CD4-positive, alpha-beta T cell treated with Interleukin-15 for 4 hours (primary cell): ENCODE measurements around the gene MEPE.

Experiments used
- DNase-seq: peaks from one replicate; pipeline ENCODE4 v3.0.0-alpha.2; 2020; ENCODE audit warnings: low spot score

MEPE gene, protein sequence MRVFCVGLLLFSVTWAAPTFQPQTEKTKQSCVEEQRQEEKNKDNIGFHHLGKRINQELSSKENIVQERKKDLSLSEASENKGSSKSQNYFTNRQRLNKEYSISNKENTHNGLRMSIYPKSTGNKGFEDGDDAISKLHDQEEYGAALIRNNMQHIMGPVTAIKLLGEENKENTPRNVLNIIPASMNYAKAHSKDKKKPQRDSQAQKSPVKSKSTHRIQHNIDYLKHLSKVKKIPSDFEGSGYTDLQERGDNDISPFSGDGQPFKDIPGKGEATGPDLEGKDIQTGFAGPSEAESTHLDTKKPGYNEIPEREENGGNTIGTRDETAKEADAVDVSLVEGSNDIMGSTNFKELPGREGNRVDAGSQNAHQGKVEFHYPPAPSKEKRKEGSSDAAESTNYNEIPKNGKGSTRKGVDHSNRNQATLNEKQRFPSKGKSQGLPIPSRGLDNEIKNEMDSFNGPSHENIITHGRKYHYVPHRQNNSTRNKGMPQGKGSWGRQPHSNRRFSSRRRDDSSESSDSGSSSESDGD

DNA sequence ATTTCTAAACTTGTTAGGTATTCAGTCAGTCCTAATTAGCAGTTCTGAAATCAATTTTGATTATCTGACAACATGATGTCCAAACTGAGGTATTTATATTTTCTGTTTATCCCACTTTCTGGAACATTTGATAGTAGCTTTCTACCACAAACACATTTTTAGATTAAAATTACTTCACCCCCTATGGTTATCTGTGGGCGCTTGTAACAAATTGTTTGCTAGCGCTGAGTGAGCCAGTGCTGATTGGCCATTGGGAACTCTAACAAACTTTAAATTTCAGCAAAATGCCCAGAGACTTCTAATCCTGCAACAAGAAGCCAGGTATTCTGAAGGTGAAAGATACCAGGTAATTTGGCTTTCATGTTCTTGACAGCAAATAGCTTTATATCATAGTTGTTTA is at the start of gene MEPE:
Gene MEPE (plus strand): TSS at position 301 of the 400 bp plus-strand sequence. CDS start 1,746 bp downstream, outside the sequence.
- DNase-seq = no peak

DNA sequence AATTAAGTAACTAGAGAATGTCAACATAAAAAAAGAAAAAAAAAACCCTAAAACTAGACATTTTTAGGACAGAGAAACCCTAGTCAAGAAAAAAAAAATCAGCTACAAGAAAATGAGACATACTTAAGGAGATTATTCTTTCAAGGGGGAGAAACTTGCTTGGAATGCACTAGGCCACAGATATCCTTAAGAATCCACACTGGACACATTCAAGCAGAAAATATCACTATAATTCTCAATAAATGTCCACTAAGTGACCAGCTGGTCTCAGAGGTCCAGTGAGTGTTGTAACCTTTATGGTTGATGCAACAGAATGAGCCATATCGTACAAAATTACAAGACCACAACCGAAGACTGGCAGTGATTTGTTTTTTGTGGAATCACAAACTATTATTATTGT is 49.0 kb upstream of the MEPE start:
- no peak for DNase-seq

DNA sequence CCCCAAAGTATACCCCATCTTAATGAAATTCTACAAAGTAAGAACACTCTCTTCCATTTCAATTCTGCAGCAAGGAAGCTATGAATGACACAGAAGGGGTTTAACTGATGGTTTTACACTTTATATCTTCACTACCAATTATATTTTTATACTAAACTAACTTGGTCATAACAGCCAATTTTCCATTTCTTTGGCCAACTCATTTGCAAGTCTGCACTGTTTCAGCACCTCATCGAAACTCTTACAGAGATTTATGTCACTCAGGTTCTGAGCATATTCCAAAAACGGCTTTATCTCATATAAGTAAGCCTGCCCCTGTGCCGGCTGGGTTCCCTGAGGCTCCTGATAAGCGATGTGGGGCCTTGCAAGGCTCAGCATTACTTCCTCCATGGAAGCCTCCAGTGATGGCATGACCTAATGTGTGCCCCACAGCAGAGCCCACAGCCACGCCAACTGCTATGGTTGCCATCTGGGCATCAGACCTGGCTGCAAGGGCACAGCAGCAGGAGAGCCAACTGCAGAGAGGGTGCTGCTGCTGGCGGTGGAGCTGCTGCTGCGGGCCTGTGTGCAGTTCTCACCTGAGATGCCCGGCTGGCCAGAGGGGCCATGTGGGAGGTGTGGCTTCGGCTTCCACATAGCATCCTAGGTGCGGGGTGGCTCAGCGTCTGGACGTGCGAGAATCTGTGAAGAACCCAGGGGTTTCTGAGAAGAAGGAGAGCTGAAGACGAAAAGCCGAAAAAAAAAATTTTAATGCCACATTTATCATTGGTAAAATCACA is 46.8 kb upstream of the MEPE start:
- DNase-seq = no peak

DNA sequence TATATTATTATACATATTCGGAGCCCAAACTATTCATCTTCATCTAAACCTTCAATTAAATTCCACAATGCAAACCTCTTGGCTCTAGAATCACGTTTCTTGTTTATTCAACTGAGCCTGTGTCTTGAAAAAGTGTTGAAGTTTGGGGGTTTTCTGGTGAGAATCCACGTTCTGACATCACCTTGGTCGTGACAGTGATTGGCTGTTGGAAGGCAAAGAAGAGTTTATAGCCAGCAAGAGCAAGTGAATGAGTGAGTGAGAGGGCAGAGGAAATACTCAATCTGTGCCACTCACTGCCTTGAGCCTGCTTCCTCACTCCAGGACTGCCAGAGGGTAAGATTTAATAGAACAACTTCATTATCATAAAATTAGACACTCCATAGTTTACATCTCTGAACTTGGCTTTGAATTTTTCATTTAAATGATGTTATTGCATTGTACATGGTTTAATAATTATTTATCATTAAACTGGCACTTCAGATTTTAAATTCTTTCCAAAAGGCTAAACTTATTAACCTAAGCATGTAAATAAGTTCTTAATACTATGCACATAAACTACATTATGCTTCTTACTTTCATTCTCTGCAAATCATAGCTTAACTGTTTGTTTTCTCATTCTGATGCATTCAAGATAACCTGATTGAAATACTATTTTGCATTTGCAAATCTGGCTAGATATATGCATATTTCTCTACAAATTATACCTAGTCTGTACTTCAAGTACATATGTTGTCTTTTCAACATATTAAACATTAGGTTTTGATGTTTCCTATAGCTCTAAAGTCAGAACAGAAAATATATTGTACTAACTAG is 33.3 kb upstream of the MEPE start, which contains the start of gene IBSP:
Gene IBSP (plus strand): TSS at position 254 of the 813 bp plus-strand sequence. CDS start 2,808 bp downstream, outside the sequence.
- DNase-seq = no peak

GRCh38 chr4:87802858-87803257 is 29.9 kb upstream of the MEPE start:
- DNase-seq = no peak

DNA sequence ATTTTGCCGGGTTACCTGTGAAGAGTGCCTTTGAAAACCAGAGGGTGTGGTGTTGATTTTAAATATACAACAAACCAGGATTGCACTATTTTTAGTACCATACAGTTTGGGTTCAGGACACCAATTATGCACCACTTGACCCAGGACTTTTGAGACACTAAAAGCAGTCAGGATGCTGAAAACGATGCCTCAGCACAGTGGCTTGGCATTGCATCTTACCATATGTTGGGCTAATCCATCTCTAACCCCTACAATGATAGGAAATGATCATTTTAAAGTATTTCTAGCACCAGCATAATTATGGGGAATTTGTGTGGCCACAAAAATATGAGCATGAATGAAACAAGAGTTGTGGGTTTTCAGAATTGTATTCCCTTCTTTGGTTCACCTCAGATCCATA is 29.3 kb upstream of the MEPE start:
- DNase-seq = no peak

- no peak for DNase-seq
Observed at GRCh38 chr4:87804871-87805270, 27.9 kb upstream of the MEPE start.

DNA sequence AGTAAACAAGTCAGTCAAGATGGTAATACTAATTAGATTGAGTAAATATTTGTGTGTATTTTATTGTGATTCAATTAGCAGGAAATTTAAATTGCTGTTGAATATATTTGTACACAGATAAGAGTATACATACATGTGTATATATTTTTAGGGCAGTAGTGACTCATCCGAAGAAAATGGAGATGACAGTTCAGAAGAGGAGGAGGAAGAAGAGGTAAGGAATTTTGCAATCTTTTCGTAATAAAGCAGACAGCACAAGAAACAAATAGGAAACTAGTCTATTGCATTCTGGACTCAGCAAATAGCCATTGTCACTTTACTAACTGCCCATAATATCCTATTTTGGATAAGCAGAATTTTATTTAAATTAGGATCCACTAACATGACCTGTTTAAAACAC is 26.8 kb upstream of the MEPE start:
- no peak for DNase-seq

DNA sequence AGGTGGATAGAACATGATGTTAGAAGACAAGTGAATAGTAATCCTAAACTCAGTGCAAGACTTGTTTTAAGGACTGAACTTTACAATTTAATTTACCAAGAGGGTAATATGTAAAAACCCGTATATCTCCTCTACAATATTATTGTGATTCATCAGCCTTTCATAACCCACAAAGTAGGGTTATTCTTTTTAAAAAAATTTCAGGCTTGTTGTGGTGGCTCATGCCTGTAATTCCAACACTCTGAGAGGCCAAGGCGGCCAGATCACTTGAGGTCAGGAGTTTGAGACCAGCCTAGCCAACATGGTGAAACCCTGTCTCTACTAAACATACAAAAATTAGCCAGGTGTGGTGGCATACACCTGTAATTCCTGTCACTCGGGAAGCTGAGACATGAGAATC is 26.2 kb upstream of the MEPE start:
- no peak for DNase-seq

- DNase-seq = no peak
Observed at GRCh38 chr4:87807402-87807801, 25.4 kb upstream of the MEPE start.

DNA sequence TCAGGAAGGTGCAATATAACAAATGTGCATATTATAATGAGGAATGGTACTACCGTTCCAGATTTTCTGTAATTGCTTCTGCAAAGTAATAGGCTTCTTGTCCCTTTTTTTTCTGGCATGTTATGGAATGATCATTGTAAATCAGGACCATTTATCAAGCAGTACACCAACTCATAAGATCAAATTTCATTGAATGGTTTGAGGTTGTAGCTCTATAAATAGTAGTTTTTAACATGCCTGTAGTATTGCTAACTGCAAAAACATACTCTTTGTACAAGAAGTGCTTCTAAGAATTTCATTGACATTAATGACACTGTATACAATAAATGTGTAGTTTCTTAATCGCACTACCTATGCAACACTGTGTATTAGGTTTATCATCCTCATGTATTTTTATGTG is 20.8 kb upstream of the MEPE start:
- DNase-seq = no peak

GRCh38 chr4:87819281-87819919 is 13.4 kb upstream of the MEPE start:
- DNase-seq = no peak

- DNase-seq = no peak
Observed at GRCh38 chr4:87823200-87823599, 9.6 kb upstream of the MEPE start.

DNA sequence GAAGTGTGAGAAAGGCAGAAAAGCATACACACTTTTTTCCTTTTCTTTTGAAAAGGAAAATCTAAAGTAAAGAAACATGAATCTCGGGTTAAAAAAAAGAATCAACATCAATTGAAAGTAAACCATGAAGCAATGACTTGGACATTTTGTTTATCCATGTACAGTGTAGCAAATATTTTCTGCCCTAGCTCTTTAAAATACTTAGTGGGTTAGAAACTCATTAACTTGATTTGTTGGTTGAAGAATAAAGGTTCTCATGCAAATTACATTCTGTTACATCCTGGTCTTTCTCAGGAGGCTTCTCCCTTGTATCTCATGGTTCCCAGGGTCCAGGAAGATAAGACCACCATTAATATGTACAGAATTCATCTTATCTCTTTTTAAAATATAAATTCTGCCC is 9.0 kb upstream of the MEPE start:
- no peak for DNase-seq

DNA sequence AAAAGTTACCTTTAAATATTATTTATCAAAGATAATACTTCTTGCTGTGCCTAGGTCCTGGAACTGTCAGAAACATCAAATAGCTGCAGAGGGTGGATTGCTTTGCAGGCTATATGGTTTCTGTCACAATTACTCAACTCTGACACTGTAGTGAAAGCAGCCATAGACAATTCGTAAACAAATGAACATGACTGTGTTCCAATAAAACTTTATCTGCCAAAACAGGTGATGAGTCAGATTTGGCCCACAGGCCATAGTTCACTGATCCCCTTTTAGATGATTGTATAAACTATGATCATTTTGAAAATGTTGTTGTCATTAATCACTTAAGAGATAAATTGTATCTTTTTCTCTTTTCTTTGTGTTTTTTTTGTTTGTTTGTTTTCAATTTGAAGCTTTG is 8.4 kb upstream of the MEPE start:
- no peak for DNase-seq

DNA sequence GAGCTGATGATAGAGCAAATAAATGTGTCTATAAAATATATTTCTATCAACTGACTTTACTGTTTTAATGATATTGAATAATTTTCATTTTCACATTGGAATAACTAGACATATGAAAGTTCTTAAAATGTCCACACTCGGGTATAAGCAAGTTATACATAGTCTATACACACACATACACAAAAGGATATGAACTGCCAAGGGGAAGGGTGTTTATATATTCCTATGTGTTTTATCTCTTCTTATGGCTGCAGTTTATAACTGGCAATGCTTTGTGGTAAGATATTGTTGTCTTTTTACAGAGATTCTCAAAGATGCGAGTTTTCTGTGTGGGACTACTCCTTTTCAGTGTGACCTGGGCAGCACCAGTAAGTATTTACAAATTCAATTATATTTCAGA is 1.6 kb downstream of the MEPE start:
- no peak for DNase-seq

DNA sequence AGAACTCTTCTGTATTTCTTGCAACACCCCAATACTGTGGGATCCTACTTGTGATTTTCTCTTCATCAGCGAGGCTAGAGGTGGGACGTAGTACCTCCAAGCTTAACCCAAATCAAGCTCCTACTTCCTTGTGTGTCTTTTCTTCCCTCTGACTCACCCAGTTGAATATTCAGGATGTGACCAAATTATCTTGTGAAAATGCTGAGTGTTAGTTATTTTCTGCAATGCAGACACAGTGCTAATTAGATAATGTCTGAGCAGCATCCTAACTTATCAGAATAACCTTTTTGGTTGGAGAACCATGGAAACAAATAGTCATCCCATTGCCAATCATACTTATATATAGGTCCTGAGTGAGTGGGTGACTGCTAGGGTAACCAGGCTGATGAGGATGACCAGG is 2.4 kb downstream of the MEPE start:
- no peak for DNase-seq

DNA sequence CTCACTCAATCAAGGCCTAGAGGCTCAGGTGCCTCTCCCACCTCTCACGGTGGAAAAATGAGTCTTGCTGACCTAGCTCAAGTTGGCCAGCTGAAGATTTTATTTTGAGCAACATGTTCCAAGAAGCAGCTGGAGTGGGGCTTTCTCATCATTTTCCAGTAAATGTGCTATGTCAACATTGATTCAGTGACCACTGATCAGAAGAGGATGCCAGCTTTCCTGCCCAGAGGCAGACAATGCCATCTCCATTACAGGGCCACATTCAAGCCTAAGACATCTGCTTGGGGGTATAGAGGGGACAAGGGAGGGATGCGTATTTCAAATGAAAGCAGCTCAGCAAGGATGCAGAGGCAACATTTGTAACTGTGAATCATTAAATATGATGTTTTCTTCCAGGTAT is 3.0 kb downstream of the MEPE start:
- DNase-seq = no peak

- no peak for DNase-seq
Observed at GRCh38 chr4:87838205-87838604, 5.4 kb downstream of the MEPE start.

DNA sequence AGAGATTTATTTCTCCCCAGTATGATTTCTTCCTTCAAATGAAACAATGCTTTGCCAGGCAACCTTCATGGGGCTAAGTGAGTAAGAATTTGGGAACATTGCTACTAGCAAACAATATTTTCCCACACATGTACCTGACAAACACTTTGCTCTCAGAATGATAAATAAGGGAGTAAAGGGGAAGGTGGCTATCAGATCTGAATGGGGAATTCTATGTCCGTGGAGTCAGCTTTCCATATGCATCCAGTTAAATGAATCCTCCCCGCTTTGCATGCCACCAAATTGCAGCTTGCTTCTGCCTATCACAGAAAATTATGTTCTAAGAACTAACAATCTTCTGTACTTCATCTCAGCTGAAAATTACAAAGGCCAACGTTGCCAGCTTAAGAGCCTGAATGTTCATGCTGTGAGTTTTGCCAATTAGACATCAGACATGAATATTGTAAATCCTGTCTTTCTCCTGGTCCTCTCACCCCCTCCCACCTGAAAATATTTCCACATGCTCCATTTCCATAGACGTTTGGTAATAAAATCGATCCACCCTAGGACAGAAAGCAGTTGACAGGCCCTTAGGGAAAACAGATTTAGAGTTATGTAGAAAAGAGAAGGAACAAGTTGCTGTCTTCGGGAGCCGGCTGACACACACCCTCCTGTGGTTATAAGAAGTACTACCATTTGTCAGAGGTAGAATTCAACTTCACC is 6.3 kb downstream of the MEPE start:
- DNase-seq = no peak

DNA sequence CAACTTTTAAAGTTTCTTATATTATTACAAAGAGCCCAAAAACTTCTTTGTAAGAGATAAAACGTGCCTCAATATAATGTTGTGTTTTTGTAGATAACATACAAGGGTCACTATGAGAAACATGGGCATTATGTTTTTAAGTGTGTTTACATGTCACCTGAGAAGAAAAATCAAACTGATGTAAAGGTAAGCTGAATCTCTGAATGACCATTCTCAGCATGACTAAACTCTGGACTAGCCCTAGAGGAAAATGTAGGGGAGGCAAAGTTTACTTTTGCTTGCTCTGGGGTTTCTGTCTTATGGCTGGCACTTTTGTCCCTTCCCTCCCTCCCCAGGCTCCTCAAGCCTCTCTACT is 6.8 kb downstream of the MEPE start:
- no peak for DNase-seq
